PC-9 (cell line): ENCODE results near the gene ZDHHC14. TPM values are rescaled to one million over a fixed set of nuclear protein-coding genes. Genes with fewer than 3 reads are reported as not detected.

Experiments
- BruUV-seq: library from RNA; stranded (reverse); fragments of 400-500 nt; replicated peaks from 2 replicates; lab custom pipeline; 2021; lab: Mats Ljungman, UMichigan
- CTCF ChIA-PET: fragments of 300-600 bp; sonication (Branson Sonifier 250); formaldehyde crosslinking; loops from one replicate; lab custom pipeline; 2022; ENCODE audit warnings: antibody characterized with exemption; lab: Charles Lee
- POLR2A ChIA-PET: fragments of 300-600 bp; sonication (Branson Sonifier 250); formaldehyde crosslinking; loops from one replicate; lab custom pipeline; 2022; ENCODE audit warnings: antibody characterized with exemption; ENCODE audit not compliant: unreplicated experiment; lab: Charles Lee
- DNase-seq, 2 experiments: peaks; one replicate each; pipeline versions ENCODE4 v3.0.0 to v3.0.0-alpha.2; 2015 to 2022; ENCODE audit warnings: mixed read lengths in 1 of 2
- H2AFZ ChIP-seq: fragments of 200-600 bp; sonication (generic); 2 replicates; pipeline ENCODE4 v1.8.1; 2017; ENCODE audit warnings: antibody characterized with exemption
- H3F3A ChIP-seq: fragments of 200-600 bp; sonication (generic); 2 replicates; pipeline ENCODE4 v1.8.1; 2017; ENCODE audit warnings: antibody characterized with exemption, mild to moderate bottlenecking, low read depth; ENCODE audit not compliant: insufficient read depth
- H3K27ac ChIP-seq: fragments of 200-600 bp; sonication (generic); 2 replicates; pipeline ENCODE4 v1.6.1; 2016; ENCODE audit warnings: mixed run types
- H3K27me3 ChIP-seq: fragments of 200-600 bp; sonication (generic); 2 replicates; pipeline ENCODE4 v1.6.1; 2016; ENCODE audit warnings: low read depth, mixed run types; ENCODE audit not compliant: insufficient read depth
- H3K36me3 ChIP-seq: fragments of 200-600 bp; sonication (generic); 2 replicates; pipeline ENCODE4 v1.6.1; 2016; ENCODE audit warnings: low read depth, mixed run types
- H3K4me1 ChIP-seq: fragments of 200-600 bp; sonication (generic); replicated peaks from 2 replicates; pipeline ENCODE4 v1.6.1; 2016; ENCODE audit warnings: mixed run types; ENCODE audit not compliant: insufficient read depth
- H3K4me2 ChIP-seq: fragments of 200-600 bp; sonication (generic); 2 replicates; pipeline ENCODE4 v1.6.1; 2017; ENCODE audit warnings: mixed run types
- H3K4me3 ChIP-seq: fragments of 200-600 bp; sonication (generic); 2 replicates; pipeline ENCODE4 v1.6.1; 2016; ENCODE audit warnings: mixed run types
- H3K79me2 ChIP-seq: fragments of 200-600 bp; sonication (generic); 2 replicates; pipeline ENCODE4 v1.6.1; 2017; ENCODE audit warnings: low read depth, mixed run types
- H3K9me2 ChIP-seq: fragments of 200-600 bp; sonication (generic); 2 replicates; pipeline ENCODE4 v1.8.1; 2017; ENCODE audit warnings: mild to moderate bottlenecking; ENCODE audit not compliant: insufficient read depth
- H3K9me3 ChIP-seq: fragments of 200-600 bp; sonication (generic); 2 replicates; pipeline ENCODE4 v1.8.1; 2016; ENCODE audit warnings: low read depth; ENCODE audit not compliant: insufficient read depth
- H4K20me1 ChIP-seq: fragments of 200-600 bp; sonication (generic); 2 replicates; pipeline ENCODE4 v1.8.1; 2017; ENCODE audit not compliant: insufficient read depth
- CTCF ChIP-seq: fragments of 200-600 bp; sonication (generic); conservative IDR thresholded peaks from 2 replicates; pipeline ENCODE4 v1.6.1; 2017; ENCODE audit warnings: mixed run types, antibody characterized with exemption, mild to moderate bottlenecking, moderate library complexity
- EZH2 ChIP-seq: fragments of 200-600 bp; sonication (generic); IDR thresholded peaks from 2 replicates; pipeline ENCODE4 v1.8.0; 2017; ENCODE audit warnings: antibody characterized with exemption, low read depth
- intact Hi-C: fragments of 100-400 bp; cut with micrococcal nuclease; formaldehyde crosslinking; loops from one replicate; pipeline ENCODE4 v1.10.0; 2022; ENCODE audit not compliant: unreplicated experiment
- total RNA-seq: library from RNA; stranded (reverse); gene quantifications from 2 replicates; pipeline ENCODE4 v1.2.3, GENCODE V29; 2021

ZDHHC14 gene
- total RNA-seq, 1 experiment from 2014 or later = 5.6 TPM

GRCh38 chr6:157503018-157503747 is 122.2 kb downstream of the ZDHHC14 start:
- TF ChIP-seq EZH2 = no peak
- H3K36me3 ChIP-seq = no peaks in the 10 kb centered on the region
- no peaks in the 10 kb centered on the region for H3K9me2 ChIP-seq
- H3K27ac ChIP-seq = no peak overlapping the region
- no peak for DNase-seq
- H2AFZ ChIP-seq = no peak overlapping the region
- H3K4me2 ChIP-seq = no peak overlapping the region
- H3K4me1 ChIP-seq = no peaks in the 10 kb centered on the region
- POLR2A ChIA-PET = no interaction called here
- no peaks in the 10 kb centered on the region for H3K27me3 ChIP-seq
- intact Hi-C loops = no loop called here
- H3K9me3 ChIP-seq = peaks cover 11% of the 10 kb centered on the region
- CTCF ChIA-PET = no interaction called here
- BruUV-seq = no TSS peak
- no peaks in the 10 kb centered on the region for H3K79me2 ChIP-seq
- H3F3A ChIP-seq = no peaks in the 10 kb centered on the region
- no peaks in the 10 kb centered on the region for H4K20me1 ChIP-seq
- no peak overlapping the region for H3K4me3 ChIP-seq

- no peak for TF ChIP-seq CTCF
- no peaks in the 10 kb centered on the region for H4K20me1 ChIP-seq
- H3F3A ChIP-seq = no peaks in the 10 kb centered on the region
- intact Hi-C loops = no loop called here
- CTCF ChIA-PET = no interaction called here
- no peaks in the 10 kb centered on the region for H3K4me1 ChIP-seq
- no peaks in the 10 kb centered on the region for H3K27me3 ChIP-seq
- no peak overlapping the region for H3K4me3 ChIP-seq
- H2AFZ ChIP-seq = no peak overlapping the region
- no TSS peak for BruUV-seq
- DNase-seq = no peak
- H3K79me2 ChIP-seq = no peaks in the 10 kb centered on the region
- H3K9me3 ChIP-seq = peaks cover 11% of the 10 kb centered on the region
- H3K4me2 ChIP-seq = no peak overlapping the region
- H3K27ac ChIP-seq = no peak overlapping the region
- H3K36me3 ChIP-seq = no peaks in the 10 kb centered on the region
- POLR2A ChIA-PET = no interaction called here
- H3K9me2 ChIP-seq = no peaks in the 10 kb centered on the region
Observed at GRCh38 chr6:157505912-157506491, 125.0 kb downstream of the ZDHHC14 start.

GRCh38 chr6:157510323-157511188 is 129.6 kb downstream of the ZDHHC14 start:
- DNase-seq = no peak
- Histone ChIP-seq H3K79me2 (no peaks in the 10 kb centered on the region), H4K20me1 (no peaks in the 10 kb centered on the region), H3K9me3 (peaks cover 7% of the 10 kb centered on the region), H3K9me2 (no peaks in the 10 kb centered on the region), H3K4me2 (no peak overlapping the region), H3K4me1 (peaks cover 7% of the 10 kb centered on the region), H2AFZ (no peak overlapping the region), H3F3A (no peaks in the 10 kb centered on the region), H3K36me3 (no peaks in the 10 kb centered on the region), H3K27ac (no peak overlapping the region), H3K4me3 (no peak overlapping the region), H3K27me3 (no peaks in the 10 kb centered on the region)
- POLR2A ChIA-PET = no interaction called here
- TF ChIP-seq EZH2 = no peak
- TF ChIP-seq CTCF = no peak
- CTCF ChIA-PET = no interaction called here
- intact Hi-C loops = no loop called here
- BruUV-seq = no TSS peak
